Raji (cell line): ENCODE results near the gene ERVW-1.

Experiments used
- POLR2A ChIP-seq: IDR thresholded peaks from 2 replicates; pipeline ENCODE4 v1.6.1; 2011; ENCODE audit warnings: low read depth, low read length, control low read depth; ENCODE audit not compliant: insufficient read depth

Gene ERVW-1

DNA sequence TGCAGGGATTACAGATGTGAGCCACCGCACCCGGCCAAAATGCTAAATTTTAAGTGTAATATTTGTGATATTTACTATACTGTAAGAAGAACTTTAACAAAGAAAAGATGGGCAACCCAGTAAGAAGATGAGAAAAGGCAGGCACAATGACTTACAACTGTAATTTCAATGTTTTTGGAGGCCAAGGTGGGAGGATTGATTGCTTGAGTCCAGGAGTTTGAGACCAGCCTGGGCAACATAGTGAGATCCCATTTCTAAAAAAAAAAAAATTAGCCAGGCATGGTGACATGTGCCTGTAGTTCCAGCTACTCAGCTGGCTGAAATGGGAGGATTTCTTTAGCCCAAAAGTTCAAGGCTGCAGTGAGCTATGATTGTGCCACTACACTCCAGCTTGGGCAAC, 42.2 kb downstream of the ERVW-1 start:
- no peak for TF ChIP-seq POLR2A

DNA sequence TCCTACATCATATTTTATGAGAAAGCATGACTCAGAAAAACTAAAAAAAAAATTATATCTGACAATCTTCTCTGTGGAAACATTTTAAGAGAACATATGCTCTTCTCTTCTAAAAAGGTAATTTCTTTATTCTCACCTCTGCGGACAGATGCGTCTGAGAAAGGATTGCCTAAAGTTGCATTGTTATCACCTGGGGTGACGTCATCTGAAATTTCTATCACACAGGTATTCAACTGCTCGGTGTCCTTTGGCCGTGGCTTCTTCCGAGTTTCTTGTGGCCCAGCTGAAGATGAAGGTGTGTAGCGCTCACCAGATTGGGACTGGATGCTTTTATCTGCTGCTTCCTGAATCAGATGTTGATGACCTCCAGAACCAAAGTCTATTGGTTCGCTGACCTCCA, 44.7 kb downstream of the ERVW-1 start:
- no peak for TF ChIP-seq POLR2A

- no peak for TF ChIP-seq POLR2A
Measured at GRCh38 chr7:92432299-92432946, 45.3 kb downstream of the ERVW-1 start.

- no peak for TF ChIP-seq POLR2A
Measured at GRCh38 chr7:92427193-92427592, 50.6 kb downstream of the ERVW-1 start.

GRCh38 chr7:92425311-92425947, 52.3 kb downstream of the ERVW-1 start:
- no peak for TF ChIP-seq POLR2A

DNA sequence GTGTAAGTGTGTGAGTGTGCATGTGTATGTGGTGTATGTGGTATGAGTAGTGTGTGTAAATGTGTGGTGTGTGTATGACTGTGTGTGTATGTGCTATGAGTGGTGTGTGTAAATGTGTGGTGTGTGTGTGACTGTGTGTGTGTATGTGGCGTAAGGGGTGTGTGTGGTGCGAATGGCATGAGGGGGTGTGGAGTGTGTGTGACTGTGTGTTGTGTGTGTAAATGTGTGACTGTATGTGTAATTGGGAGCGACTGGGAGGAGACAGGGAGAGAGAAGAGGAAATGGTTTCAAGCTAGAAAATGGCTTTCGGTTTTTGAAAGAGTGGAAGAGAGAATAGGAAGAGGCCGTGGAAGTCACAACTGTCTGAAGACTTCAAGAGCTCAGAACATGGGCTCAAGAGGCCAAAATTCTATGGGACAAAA, 54.0 kb downstream of the ERVW-1 start:
- TF ChIP-seq POLR2A: no peak

DNA sequence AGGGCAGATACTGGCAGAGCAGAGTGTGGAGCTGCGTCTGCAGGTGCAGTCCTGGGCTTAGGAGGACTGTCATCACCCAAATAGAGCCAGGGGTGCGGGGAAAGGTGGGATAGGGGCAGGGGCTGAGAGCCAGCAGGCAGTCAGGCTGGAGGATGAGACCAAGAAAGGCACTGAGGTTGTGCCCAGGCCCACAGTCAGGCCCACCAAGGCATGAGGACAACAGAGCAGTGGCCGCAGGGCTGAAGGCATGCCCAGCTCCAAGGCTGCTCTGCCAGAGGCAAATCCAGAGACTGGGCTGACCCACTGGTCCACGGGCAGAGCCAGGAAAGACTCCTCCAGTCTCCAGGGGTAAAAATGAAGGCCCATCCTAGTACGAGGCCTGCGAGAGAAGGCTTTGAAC, 54.8 kb downstream of the ERVW-1 start:
- no peak for TF ChIP-seq POLR2A

DNA sequence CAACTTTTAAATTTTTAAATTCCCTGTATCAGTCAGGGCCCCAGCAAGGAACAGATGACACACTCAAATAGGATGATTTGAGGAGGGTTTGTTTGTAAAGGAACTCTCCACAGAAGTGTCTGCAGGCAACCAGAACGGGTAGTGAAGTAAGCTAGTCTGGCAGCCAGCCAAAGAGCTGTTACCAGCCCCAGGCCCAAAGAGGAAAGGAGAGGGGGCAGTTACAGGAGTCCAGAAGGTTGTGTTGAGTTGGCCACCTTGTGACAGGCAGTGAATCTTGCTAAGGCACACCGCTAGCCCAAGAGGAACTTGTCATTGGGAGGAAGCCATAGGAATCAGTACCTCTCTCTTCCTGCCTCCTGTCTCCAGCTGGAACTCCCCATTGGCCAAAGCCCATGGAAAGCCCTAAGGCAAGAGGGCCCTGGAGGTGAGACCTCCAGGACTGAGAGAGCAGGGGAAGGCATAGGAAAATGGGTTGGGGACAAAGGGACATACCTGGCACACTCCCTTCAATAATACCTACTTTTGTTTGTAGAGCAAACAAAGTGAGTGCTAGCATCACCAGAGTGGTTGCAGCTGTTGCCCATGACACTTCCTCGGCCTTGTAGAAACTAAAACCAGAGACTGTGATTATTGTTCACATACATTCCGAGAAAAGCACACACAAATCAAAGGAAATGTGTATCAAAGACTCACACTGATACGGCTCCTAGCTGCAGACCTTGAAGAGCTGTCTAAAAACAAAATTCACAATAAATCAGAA, 55.9 kb downstream of the ERVW-1 start:
- no peak for TF ChIP-seq POLR2A
